ENCODE measurements around the gene LDLRAD4.
"Not testable (repeated sequence)": the region's sequence is repeated elsewhere in the genome, so short reads cannot be mapped to it uniquely, and the experiment has no call there.

The LDLRAD4 gene

GRCh38 chr18:13455471-13455870 lies 236.9 kb downstream of the LDLRAD4 start:
- no peak for DNase-seq

- DNase-seq, result no peak
Measured at GRCh38 chr18:13455960-13456481, 237.5 kb downstream of the LDLRAD4 start.

- DNase-seq, result no peak
Measured at GRCh38 chr18:13456736-13457271, 238.2 kb downstream of the LDLRAD4 start.

GRCh38 chr18:13457327-13457726 lies 238.8 kb downstream of the LDLRAD4 start:
- no peak for DNase-seq

GRCh38 chr18:13460946-13461345 lies 242.4 kb downstream of the LDLRAD4 start:
- DNase-seq, result no peak

- DNase-seq, result no peak
Measured at GRCh38 chr18:13461469-13461868, 242.9 kb downstream of the LDLRAD4 start.

- no peak for DNase-seq
Measured at GRCh38 chr18:13461936-13462335, 243.4 kb downstream of the LDLRAD4 start.

GRCh38 chr18:13462686-13463085 lies 244.1 kb downstream of the LDLRAD4 start:
- DNase-seq, result no peak

- DNase-seq, result no peak
Measured at GRCh38 chr18:13463526-13464210, 245.1 kb downstream of the LDLRAD4 start.

- DNase-seq, result no peak
Measured at GRCh38 chr18:13464432-13465123, 246.0 kb downstream of the LDLRAD4 start.

GRCh38 chr18:13465124-13465446 lies 246.5 kb downstream of the LDLRAD4 start:
- no peak for DNase-seq

- no peak for DNase-seq
Measured at GRCh38 chr18:13465476-13465875, 246.9 kb downstream of the LDLRAD4 start.

- DNase-seq, result no peak
Measured at GRCh38 chr18:13470516-13471197, 252.1 kb downstream of the LDLRAD4 start.

GRCh38 chr18:13471198-13471845 lies 252.8 kb downstream of the LDLRAD4 start:
- DNase-seq, result no peak

GRCh38 chr18:13471971-13472628 lies 253.5 kb downstream of the LDLRAD4 start:
- no peak for DNase-seq

GRCh38 chr18:13473751-13474150 lies 255.2 kb downstream of the LDLRAD4 start:
- DNase-seq, result no peak

- DNase-seq, result no peak
Measured at GRCh38 chr18:13474336-13474735, 255.8 kb downstream of the LDLRAD4 start.

GRCh38 chr18:13474907-13475545 lies 256.5 kb downstream of the LDLRAD4 start:
- DNase-seq, result no peak

GRCh38 chr18:13476312-13476711 lies 257.8 kb downstream of the LDLRAD4 start:
- not testable (repeated sequence) for DNase-seq

GRCh38 chr18:13477147-13477683 lies 258.7 kb downstream of the LDLRAD4 start:
- no peak for DNase-seq

- no peak for DNase-seq
Measured at GRCh38 chr18:13480571-13481255, 262.2 kb downstream of the LDLRAD4 start.
